ENCODE data around the gene GAGE10. TPM values are rescaled to one million over a fixed set of nuclear protein-coding genes. Genes with fewer than 3 reads are reported as not detected.

Gene GAGE10
- total and polyA plus RNA-seq, 7 experiments from 2014 or later, result not detected

- Mint-ChIP-seq H3K9me3 (no peaks in the 10 kb centered on the region), H3K27me3 (no peaks in the 10 kb centered on the region), H3K27ac (peak overlapping the region in 7 of 9 donors; percentile 17 to 73 (median 44)), H3K4me1 (peaks cover 5 to 39% (median 29%) of the 10 kb centered on the region in 7 donors), H3K36me3 (peaks cover 0 to 18% (median 0%) of the 10 kb centered on the region in 5 donors), H3K4me3 (peak overlapping the region in 4 of 10 donors; percentile 2 to 41 (median 32))
- POLR2A ChIA-PET, result interaction anchor here (0.6 to 4.2 kb wide), 6 partner anchors 9 to 431 kb away, joined by 3 to 30 read pairs (median 4); partner anchors contain the start of genes CCDC22 and PPP1R3F
- no peak for DNase-seq
- ATAC-seq, result no peak
- Histone ChIP-seq H3K4me1 (ENCODE audit: control insufficient read depth in 2 of 2, insufficient read depth in 2 of 2, low read length in 2 of 2) (peaks cover 15 to 38% of the 10 kb centered on the region in 2 donors), H3K27ac (ENCODE audit: low read depth, low read length) (peak overlapping the region; percentile 7), H3K9me3 (ENCODE audit: control insufficient read depth in 2 of 3, low read length in 3 of 3) (no peaks in the 10 kb centered on the region), H3K36me3 (ENCODE audit: control insufficient read depth in 2 of 3, insufficient read depth in 3 of 3, low read length in 3 of 3) (no peaks in the 10 kb centered on the region), H3K4me3 (ENCODE audit: low read length) (no peak overlapping the region), H3K27me3 (ENCODE audit: control insufficient read depth in 2 of 2, insufficient read depth in 2 of 2, low read length in 2 of 2) (no peaks in the 10 kb centered on the region)
- intact Hi-C loops (cut with micrococcal nuclease), result loop anchor here in 1 of 2 donors (1.0 kb wide), 1 partner anchor 11 kb away; the partner anchor contains the start of gene PPP1R3F
- CTCF ChIA-PET, result no interaction called here
These were observed 44.7 kb upstream of the GAGE10 start for GRCh38 chrX:49258749-49259124.

- no peaks in the 10 kb centered on the region for H3K27me3 Mint-ChIP-seq
- DNase-seq (no peak), ATAC-seq (no peak)
- no peak overlapping the region for H3K27ac ChIP-seq (ENCODE audit: low read depth, low read length)
- ChIA-PET CTCF (interaction anchor here (0.6 kb wide), 1 partner anchor 493 kb away, joined by 4 read pairs; no protein-coding TSS in a partner anchor), POLR2A (interaction anchor here (0.7 to 4.2 kb wide), 3 partner anchors 8 to 41 kb away, joined by 3 to 30 read pairs (median 10); partner anchors contain the start of gene PPP1R3F)
- peak overlapping the region in 2 of 9 donors; percentile 44 to 53 for H3K27ac Mint-ChIP-seq
- peaks cover 0 to 18% (median 0%) of the 10 kb centered on the region in 5 donors for H3K36me3 Mint-ChIP-seq
- H3K9me3 ChIP-seq (ENCODE audit: control insufficient read depth in 2 of 3, low read length in 3 of 3), result no peaks in the 10 kb centered on the region
- no peaks in the 10 kb centered on the region for H3K27me3 ChIP-seq (ENCODE audit: control insufficient read depth in 2 of 2, insufficient read depth in 2 of 2, low read length in 2 of 2)
- H3K4me1 Mint-ChIP-seq, result peaks cover 5 to 39% (median 33%) of the 10 kb centered on the region in 7 donors
- H3K4me3 ChIP-seq (ENCODE audit: low read length), result no peak overlapping the region
- peak overlapping the region in 1 of 10 donors; percentile 34 for H3K4me3 Mint-ChIP-seq
- intact Hi-C loops (cut with micrococcal nuclease), result loop anchor here in 1 of 2 donors (10.0 kb wide), 3 partner anchors 186 to 1606 kb away; partner anchors contain the start of genes ELK1, PQBP1, PRAF2 and TIMM17B
- no peaks in the 10 kb centered on the region for H3K9me3 Mint-ChIP-seq
- no peaks in the 10 kb centered on the region for H3K36me3 ChIP-seq (ENCODE audit: control insufficient read depth in 2 of 3, insufficient read depth in 3 of 3, low read length in 3 of 3)
- H3K4me1 ChIP-seq (ENCODE audit: control insufficient read depth in 2 of 2, insufficient read depth in 2 of 2, low read length in 2 of 2), result peaks cover 15 to 38% of the 10 kb centered on the region in 2 donors
These were observed 43.0 kb upstream of the GAGE10 start for GRCh38 chrX:49260221-49260985.

GRCh38 chrX:49262603-49263002 is 40.8 kb upstream of the GAGE10 start:
- no peak overlapping the region for H3K27ac ChIP-seq (ENCODE audit: low read depth, low read length)
- H3K4me1 ChIP-seq (ENCODE audit: control insufficient read depth in 2 of 2, insufficient read depth in 2 of 2, low read length in 2 of 2), result peaks cover 7 to 25% of the 10 kb centered on the region in 2 donors
- no peak overlapping the region for H3K4me3 ChIP-seq (ENCODE audit: low read length)
- Mint-ChIP-seq H3K27ac (peak overlapping the region in 2 of 9 donors; percentile 15 to 26), H3K36me3 (peaks cover 0 to 13% (median 0%) of the 10 kb centered on the region in 5 donors), H3K4me1 (peaks cover 5 to 41% (median 26%) of the 10 kb centered on the region in 7 donors), H3K27me3 (no peaks in the 10 kb centered on the region), H3K9me3 (no peaks in the 10 kb centered on the region), H3K4me3 (peak overlapping the region in 2 of 10 donors; percentile 14 to 69)
- ATAC-seq, result no peak
- ChIA-PET CTCF (no interaction called here), POLR2A (no interaction called here)
- H3K36me3 ChIP-seq (ENCODE audit: control insufficient read depth in 2 of 3, insufficient read depth in 3 of 3, low read length in 3 of 3), result no peaks in the 10 kb centered on the region
- no peaks in the 10 kb centered on the region for H3K27me3 ChIP-seq (ENCODE audit: control insufficient read depth in 2 of 2, insufficient read depth in 2 of 2, low read length in 2 of 2)
- intact Hi-C loops (cut with micrococcal nuclease), result loop anchor here in 1 of 2 donors (10.0 kb wide), 3 partner anchors 188 to 1608 kb away; partner anchors contain the start of genes ELK1, PQBP1, PRAF2 and TIMM17B
- DNase-seq, result no peak
- no peaks in the 10 kb centered on the region for H3K9me3 ChIP-seq (ENCODE audit: control insufficient read depth in 2 of 3, low read length in 3 of 3)

GRCh38 chrX:49263631-49264030 is 39.8 kb upstream of the GAGE10 start:
- ChIA-PET CTCF (interaction anchor here (0.5 kb wide), 1 partner anchor 140 kb away, joined by 3 read pairs; the partner anchor contains the start of gene GPKOW), POLR2A (no interaction called here)
- H3K9me3 Mint-ChIP-seq, result peaks cover 0 to 2% (median 0%) of the 10 kb centered on the region in 11 donors
- no peaks in the 10 kb centered on the region for H3K9me3 ChIP-seq (ENCODE audit: control insufficient read depth in 2 of 3, low read length in 3 of 3)
- peak overlapping the region in 1 of 9 donors; percentile 59 for H3K27ac Mint-ChIP-seq
- no peak for DNase-seq
- H3K27me3 ChIP-seq (ENCODE audit: control insufficient read depth in 2 of 2, insufficient read depth in 2 of 2, low read length in 2 of 2), result no peaks in the 10 kb centered on the region
- peaks cover 0 to 13% (median 0%) of the 10 kb centered on the region in 5 donors for H3K36me3 Mint-ChIP-seq
- H3K4me1 ChIP-seq (ENCODE audit: control insufficient read depth in 2 of 2, insufficient read depth in 2 of 2, low read length in 2 of 2), result peaks cover 4 to 20% of the 10 kb centered on the region in 2 donors
- H3K4me3 ChIP-seq (ENCODE audit: low read length), result no peak overlapping the region
- no peak overlapping the region for H3K27ac ChIP-seq (ENCODE audit: low read depth, low read length)
- peak overlapping the region in 2 of 10 donors; percentile 46 to 77 for H3K4me3 Mint-ChIP-seq
- no peaks in the 10 kb centered on the region for H3K36me3 ChIP-seq (ENCODE audit: control insufficient read depth in 2 of 3, insufficient read depth in 3 of 3, low read length in 3 of 3)
- no peak for ATAC-seq
- peaks cover 5 to 39% (median 22%) of the 10 kb centered on the region in 7 donors for H3K4me1 Mint-ChIP-seq
- intact Hi-C loops (cut with micrococcal nuclease), result loop anchor here in 1 of 2 donors (10.0 kb wide), 3 partner anchors 189 to 1609 kb away; partner anchors contain the start of genes ELK1, PQBP1, PRAF2 and TIMM17B
- no peaks in the 10 kb centered on the region for H3K27me3 Mint-ChIP-seq

DNA sequence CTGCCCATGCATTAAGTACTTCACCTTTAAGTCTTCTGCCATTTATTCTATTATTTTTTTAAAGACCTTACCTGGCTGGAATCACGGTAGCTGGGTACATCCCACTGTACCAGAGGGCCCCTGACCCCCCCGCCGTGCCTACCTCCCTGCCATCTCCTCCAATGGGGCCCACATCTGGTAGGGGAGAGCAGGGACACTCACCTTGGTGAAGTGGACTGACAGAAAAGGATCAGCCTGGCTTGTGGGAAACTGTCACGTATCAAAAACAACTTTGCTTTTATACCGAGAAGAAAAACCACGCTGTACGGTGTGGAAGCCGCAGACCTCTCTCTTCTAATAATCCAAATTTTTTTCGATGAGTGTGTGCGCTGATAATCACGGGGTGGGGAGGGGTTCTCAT is 39.0 kb upstream of the GAGE10 start, which contains the start of gene FOXP3:
Gene FOXP3 (minus strand): TSS at position 251 of the 400 bp plus-strand sequence. CDS start 6,205 bp downstream, outside the sequence.
- no peak for ATAC-seq
- H3K9me3 Mint-ChIP-seq, result peaks cover 0 to 2% (median 0%) of the 10 kb centered on the region in 11 donors
- peaks cover 0 to 13% (median 0%) of the 10 kb centered on the region in 5 donors for H3K36me3 Mint-ChIP-seq
- Histone ChIP-seq H3K27me3 (ENCODE audit: control insufficient read depth in 2 of 2, insufficient read depth in 2 of 2, low read length in 2 of 2) (no peaks in the 10 kb centered on the region), H3K4me3 (ENCODE audit: low read length) (no peak within 1 kb of the TSS), H3K4me1 (ENCODE audit: control insufficient read depth in 2 of 2, insufficient read depth in 2 of 2, low read length in 2 of 2) (peaks cover 5 to 13% of the 10 kb centered on the region in 2 donors), H3K27ac (ENCODE audit: low read depth, low read length) (no peak within 1 kb of the TSS), H3K9me3 (ENCODE audit: control insufficient read depth in 2 of 3, low read length in 3 of 3) (no peaks in the 10 kb centered on the region), H3K36me3 (ENCODE audit: control insufficient read depth in 2 of 3, insufficient read depth in 3 of 3, low read length in 3 of 3) (no peaks in the 10 kb centered on the region)
- H3K27ac Mint-ChIP-seq, result peak within 1 kb of the TSS in 2 of 9 donors; percentile 70 to 77
- intact Hi-C loops (cut with micrococcal nuclease), result loop anchor here in 1 of 2 donors (10.0 kb wide), 3 partner anchors 190 to 1610 kb away; partner anchors contain the start of genes ELK1, PQBP1, PRAF2 and TIMM17B
- H3K27me3 Mint-ChIP-seq, result no peaks in the 10 kb centered on the region
- H3K4me3 Mint-ChIP-seq, result peak within 1 kb of the TSS in 4 of 10 donors; percentile 4 to 77 (median 53)
- no peak for DNase-seq
- CTCF ChIA-PET, result no interaction called here
- H3K4me1 Mint-ChIP-seq, result peaks cover 0 to 39% (median 19%) of the 10 kb centered on the region in 7 donors
- POLR2A ChIA-PET, result no interaction called here
